HG03064 (cell line): ENCODE data around the gene PTPRS.

ENCODE experiments used
- ATAC-seq: cut with Tn5 transposase; IDR thresholded peaks from one replicate; pipeline ENCODE4 v1.9.1; 2021; ENCODE audit warnings: low read depth; ENCODE audit not compliant: unreplicated experiment

PTPRS gene

GRCh38 chr19:5355693-5356092, 15.1 kb upstream of the PTPRS start:
- no peak for ATAC-seq

DNA sequence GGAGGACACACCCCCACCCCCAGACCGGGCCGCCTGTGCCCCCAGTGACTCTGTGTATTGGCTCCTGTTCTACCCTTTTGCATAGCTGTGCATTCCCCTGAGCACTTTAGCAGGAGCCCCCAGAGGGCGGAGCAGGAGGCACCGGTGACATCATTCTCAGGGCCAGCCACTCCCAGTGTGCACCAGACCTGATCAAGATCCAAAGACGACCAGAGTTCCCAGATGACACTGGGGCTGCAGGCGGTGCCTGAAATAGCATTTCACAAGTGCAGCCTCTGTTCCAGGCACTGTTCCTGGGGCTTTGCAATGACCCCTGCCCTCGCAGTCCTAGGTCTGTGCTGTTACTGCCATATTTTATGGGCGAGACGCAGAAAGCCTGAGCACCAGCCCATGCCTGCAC, 14.5 kb upstream of the PTPRS start:
- no peak for ATAC-seq

DNA sequence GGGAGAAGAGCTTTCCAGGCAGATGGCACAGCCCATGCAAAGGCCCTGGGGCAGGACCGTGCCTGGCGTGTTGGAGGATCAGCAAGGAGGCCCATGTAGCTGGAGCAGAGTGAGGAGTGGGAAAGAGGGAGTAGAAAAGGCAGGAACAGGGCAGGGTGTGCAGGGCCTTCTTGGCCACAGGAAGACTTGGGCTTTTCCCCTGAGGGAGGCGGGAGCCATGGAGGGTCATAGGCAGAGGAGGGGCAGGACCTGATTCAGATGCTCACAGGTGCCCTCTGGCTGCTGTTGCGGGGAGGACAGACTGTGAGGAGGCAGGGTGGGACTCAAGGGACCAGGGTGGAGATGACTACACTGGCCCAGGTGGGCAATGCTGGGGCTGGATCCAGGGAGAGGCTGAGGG, 13.8 kb upstream of the PTPRS start:
- ATAC-seq = no peak

GRCh38 chr19:5352229-5352763, 11.7 kb upstream of the PTPRS start:
- ATAC-seq = no peak

DNA sequence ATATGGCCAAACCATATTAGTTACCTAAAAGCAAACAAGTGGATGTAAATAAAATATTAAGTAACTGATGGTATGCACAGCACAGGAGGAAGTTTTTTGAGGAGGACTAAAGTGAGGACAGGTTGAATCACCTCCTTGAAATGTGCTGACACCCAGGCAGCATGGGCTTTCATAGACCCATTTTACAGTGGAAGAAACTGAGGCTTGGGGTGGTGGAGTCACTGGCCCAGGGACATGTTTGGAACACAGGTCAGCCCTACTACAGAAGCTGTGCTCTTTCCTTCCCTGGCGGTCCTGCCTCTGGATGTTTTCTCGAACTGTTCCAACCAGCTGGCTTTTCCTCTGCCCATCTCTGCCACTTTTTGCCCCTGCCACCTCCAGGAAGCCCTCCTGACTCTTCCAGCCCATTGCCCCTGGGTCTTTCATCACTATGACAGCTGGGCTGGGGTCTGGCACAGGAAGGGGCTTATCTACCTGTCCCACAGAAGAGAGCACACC, 11.2 kb upstream of the PTPRS start:
- ATAC-seq = no peak

DNA sequence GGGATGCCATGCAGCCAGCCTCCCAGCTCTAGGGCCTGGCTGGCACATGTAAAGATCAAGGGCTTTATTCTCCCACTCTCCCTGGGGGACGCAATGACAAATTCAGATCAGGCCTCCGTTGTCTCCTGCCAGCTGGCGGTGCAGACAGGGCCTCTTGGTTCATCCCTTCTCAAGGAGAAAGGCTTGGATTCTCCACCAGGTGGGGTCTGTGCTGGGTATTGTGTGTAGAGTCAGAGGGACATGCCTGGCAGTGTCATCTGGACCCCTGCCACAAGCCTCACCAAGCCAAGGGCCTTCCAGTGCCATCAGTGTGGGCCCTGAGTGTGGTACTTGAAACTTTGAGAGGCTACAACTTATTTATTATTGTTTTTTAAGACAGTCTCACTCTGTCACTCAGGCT, 8.4 kb upstream of the PTPRS start:
- no peak for ATAC-seq

- ATAC-seq = no peak
These were observed 5.3 kb upstream of the PTPRS start for GRCh38 chr19:5345895-5346386.

DNA sequence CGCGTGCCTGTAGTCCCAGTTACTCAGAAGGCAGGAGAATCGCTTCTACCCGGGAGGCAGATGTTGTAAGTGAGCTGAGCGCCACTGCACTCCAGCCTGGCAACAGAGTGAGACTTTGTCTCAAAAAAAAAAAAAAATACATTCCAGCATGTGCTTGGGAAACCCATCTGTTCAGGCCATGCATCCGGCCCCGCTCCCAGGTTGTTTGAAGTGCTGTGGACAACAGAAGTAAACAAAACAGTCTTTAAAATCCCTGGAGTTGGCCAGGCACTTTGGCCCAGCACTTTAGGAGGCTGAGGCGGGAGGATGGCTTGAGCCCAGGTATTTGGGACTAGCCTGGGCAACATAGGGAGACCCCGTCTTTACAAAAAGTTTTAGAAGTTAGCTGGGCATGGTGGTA, 3.2 kb upstream of the PTPRS start:
- no peak for ATAC-seq

DNA sequence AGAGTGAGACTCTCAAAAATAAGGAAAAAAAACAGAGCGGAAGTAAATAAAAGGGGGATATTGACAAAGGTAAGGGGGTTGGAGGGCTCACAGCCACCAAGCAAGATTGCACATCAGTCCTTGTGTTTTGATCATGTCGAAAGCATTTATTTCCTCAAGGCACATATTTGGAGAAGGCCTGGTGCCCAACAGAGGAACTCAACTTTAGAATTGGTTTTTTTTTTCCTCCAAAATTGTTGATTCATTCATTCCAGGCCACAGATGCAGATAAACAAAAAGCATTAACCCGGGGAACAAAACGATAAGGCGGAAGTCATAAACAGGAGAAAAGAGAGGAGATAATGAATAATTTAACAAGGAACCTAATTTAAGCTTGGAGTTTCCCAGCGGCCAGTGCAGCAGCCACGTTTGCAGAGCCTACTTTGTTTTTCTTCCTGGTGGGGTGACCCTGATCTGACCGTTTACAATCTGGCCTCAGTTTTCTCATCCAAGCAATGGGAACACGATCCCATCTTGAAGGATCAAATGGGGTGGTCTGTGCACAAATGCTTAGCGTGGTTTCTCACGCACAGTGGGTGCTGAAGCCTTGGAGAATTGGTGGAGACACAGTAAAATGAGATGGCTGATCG, 2.1 kb upstream of the PTPRS start:
- no peak for ATAC-seq

GRCh38 chr19:5341981-5342380, 1.4 kb upstream of the PTPRS start:
- ATAC-seq = no peak

DNA sequence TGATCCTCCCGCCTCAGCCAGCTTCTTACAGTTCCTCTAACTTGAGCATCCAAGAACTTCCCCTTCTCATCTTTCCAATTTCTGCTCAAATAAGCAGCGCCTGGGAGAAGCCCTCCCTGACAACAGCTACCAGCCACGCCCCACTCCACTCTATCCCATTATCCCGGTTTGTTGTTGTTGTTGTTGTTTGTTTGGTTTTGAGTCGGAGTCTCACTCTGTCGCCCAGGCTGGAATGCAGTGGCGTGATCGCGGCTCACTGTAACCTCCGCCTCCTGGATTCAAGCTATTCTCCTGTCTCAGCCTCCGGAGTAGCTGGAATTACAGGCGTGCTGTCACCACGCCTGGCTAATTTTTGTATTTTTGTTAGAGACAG, 822 bp upstream of the PTPRS start:
- no peak for ATAC-seq

DNA sequence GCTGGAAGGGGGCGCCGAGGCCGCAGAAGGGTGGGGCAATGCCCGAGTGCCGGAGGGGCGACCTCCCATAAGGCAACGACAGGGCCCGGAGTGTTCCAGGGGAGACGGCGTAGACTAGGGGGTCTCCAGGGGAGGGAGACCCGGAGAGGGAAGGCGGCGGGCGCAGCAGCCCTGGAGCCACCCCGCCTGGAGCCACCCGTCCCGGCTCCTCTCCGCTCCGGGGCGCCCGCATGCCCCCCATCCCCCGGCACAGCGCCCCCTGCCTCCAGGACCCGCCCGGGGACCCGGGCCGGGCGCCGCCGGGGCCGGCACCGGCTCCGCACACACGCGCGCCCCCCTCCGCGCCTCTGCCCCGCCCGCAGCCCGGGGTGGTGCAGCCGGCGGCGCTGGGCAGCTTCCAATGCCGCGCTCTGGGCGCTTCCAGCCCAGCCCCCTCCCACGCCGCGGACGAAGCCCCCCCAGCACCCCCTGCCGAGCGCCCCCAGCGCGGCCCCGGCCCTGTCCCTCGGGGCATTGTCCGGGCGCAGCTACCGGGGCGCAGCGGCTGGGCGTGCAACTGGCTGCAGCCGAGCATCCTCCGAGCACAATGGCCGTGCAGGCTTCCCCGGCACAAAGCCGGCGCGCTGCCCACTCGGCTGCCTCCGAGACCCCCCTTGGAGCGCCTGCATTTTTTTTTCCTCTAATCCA, 519 bp downstream of the PTPRS start:
- ATAC-seq = no peak

- no peak for ATAC-seq
These were observed 1.2 kb downstream of the PTPRS start for GRCh38 chr19:5339198-5339949.

GRCh38 chr19:5338656-5339197, 1.9 kb downstream of the PTPRS start:
- no peak for ATAC-seq

- no peak for ATAC-seq
These were observed 2.6 kb downstream of the PTPRS start for GRCh38 chr19:5337708-5338655.

GRCh38 chr19:5337126-5337525, 3.5 kb downstream of the PTPRS start:
- no peak for ATAC-seq

DNA sequence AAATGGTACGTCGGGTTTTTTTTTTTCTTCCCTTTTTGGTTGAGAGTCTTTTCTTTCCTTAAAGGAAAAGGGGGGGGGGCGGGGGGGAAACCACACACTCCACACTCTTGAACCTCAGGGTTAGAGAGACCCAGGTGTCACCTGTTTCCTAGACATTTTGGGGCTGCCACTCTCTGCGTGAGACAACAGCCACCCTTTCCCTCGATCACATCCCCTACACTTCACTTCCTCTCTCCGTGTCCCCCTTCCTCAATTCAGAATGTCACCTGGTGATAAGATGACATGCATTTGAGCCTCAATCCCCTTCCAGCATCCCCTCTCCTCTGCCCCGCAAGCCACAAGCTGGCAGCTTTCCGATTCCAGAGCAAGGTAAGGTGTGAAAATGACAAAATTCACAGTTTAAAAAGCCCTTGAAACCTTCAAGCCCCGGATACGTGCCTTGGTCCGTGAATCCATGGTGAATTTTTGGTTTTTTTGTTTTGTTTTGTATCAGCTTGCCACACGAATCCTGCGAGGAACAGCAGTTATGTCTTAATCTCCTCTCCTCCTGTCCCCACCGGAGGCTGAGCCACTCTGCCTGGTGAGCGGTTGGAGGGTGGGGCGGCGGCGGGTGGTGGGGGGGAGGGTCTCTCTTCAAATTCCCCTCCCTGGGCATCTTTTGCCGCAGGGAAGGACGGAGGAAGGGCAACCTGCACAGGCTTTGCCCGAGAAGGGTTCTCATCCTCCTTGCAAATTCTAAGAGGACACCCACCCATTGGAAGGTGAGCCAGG, 4.2 kb downstream of the PTPRS start:
- ATAC-seq = no peak

DNA sequence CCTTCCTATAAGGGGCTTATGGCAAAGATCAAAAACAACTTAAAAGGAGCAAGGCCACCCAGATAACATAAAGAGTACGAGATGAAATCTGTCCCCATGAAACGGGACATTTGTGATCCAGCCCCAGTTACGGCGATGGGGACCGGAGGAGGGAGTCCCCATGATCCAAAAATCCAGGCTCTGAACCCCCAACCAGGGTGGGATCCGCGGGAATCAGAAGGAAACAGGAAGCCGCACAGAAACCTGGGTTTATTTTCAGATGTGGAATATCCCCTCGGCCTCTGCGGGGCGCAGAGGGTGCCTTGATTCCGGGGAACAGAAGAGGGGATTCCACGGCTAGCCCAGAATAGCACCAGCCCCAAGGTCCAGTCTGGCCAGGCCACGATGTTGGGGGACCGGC, 5.0 kb downstream of the PTPRS start:
- ATAC-seq = no peak

GRCh38 chr19:5334824-5335500, 5.7 kb downstream of the PTPRS start:
- no peak for ATAC-seq
